Measurements from ENCODE around the gene MAG. TPM values are rescaled to one million over a fixed set of nuclear protein-coding genes. Genes with fewer than 3 reads are reported as not detected.

The MAG gene
- total RNA-seq, 1 donor from 2014 or later = not detected

DNA sequence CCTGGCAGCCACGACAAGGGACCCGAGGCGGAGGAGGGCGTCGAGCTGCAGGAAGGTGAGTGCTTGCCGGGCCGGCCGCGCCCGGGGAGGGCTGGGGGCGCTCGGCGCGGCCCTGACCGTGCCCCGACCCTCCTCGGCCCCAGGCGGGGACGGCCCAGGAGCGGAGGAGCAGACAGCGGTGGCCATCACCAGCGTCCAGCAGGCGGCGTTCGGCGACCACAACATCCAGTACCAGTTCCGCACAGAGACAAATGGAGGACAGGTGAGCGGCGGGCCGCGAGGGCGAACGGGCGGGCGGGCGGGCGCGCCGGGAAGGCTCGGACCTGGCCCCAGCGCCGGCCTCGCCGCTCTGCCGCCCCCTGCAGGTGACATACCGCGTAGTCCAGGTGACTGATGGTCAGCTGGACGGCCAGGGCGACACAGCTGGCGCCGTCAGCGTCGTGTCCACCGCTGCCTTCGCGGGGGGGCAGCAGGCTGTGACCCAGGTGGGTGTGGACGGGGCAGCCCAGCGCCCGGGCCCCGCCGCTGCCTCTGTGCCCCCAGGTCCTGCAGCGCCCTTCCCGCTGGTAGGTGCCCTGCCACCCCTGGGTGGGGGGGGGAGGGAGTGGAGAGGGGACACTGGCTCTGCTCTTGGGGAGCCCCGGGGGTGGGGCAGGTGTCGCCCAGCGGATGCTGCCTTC, 22.4 kb upstream of the MAG start:
- H3K36me3 ChIP-seq = peaks cover 42% of the 10 kb centered on the region
- peaks cover 32% of the 10 kb centered on the region for H3K4me1 ChIP-seq
- no peaks in the 10 kb centered on the region for H3K9me3 ChIP-seq
- peak overlapping the region; percentile 85 for H3K27ac ChIP-seq
- DNase-seq (peak; percentile 94), ATAC-seq (peak; percentile 76)
- TF ChIP-seq, protein P1, sequence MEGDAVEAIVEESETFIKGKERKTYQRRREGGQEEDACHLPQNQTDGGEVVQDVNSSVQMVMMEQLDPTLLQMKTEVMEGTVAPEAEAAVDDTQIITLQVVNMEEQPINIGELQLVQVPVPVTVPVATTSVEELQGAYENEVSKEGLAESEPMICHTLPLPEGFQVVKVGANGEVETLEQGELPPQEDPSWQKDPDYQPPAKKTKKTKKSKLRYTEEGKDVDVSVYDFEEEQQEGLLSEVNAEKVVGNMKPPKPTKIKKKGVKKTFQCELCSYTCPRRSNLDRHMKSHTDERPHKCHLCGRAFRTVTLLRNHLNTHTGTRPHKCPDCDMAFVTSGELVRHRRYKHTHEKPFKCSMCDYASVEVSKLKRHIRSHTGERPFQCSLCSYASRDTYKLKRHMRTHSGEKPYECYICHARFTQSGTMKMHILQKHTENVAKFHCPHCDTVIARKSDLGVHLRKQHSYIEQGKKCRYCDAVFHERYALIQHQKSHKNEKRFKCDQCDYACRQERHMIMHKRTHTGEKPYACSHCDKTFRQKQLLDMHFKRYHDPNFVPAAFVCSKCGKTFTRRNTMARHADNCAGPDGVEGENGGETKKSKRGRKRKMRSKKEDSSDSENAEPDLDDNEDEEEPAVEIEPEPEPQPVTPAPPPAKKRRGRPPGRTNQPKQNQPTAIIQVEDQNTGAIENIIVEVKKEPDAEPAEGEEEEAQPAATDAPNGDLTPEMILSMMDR (IDR thresholded peaks at IDR 0.05) = peak; percentile 82
- intact Hi-C loops (cut with DNase I) = no loop called here
- H3K4me3 ChIP-seq = peak overlapping the region; percentile 70
- H3K27me3 ChIP-seq = no peaks in the 10 kb centered on the region

DNA sequence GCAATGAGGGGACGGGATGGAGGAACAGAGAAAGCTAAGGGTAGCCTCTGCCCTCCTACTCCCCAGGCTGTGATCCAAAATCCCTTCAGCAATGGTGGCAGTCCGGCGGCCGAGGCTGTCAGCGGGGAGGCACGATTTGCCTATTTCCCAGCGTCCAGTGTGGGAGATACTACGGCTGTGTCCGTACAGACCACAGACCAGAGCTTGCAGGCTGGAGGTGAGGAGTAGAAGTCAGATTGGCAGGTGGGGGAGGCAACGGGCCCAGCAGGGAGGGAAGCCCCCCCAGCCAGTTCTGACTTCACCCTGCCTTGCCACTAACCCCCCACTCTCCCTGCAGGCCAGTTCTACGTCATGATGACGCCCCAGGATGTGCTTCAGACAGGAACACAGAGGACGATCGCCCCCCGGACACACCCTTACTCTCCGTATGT, 21.6 kb upstream of the MAG start:
- peak overlapping the region; percentile 85 for H3K27ac ChIP-seq
- ATAC-seq (no peak), DNase-seq (no peak)
- intact Hi-C loops (cut with DNase I) = no loop called here
- peaks cover 50% of the 10 kb centered on the region for H3K36me3 ChIP-seq
- TF ChIP-seq, protein P1 (IDR thresholded peaks at IDR 0.05) = no peak
- peaks cover 24% of the 10 kb centered on the region for H3K4me1 ChIP-seq
- no peak overlapping the region for H3K4me3 ChIP-seq
- H3K27me3 ChIP-seq = no peaks in the 10 kb centered on the region
- H3K9me3 ChIP-seq = no peaks in the 10 kb centered on the region

DNA sequence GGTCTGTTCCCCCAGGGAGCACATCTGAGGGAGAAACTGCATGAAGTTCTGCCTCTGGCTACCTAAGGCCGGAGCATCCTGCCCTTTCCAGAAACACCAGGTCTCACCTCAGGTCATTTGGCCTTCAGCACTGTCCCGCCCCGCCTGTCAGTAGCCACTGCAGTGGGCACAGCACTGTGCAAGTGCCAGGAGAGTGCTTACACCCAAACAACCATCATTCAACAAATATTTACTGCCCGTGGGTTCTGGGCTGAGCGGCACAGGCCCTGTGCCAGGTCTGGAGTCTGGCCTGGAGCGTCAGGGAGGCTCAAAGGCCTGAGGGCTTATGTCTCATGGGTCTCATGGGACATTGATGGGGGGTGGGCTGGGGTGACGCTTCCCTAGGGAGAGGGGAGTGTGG, 20.4 kb upstream of the MAG start:
- no peak overlapping the region for H3K4me3 ChIP-seq
- H3K4me1 ChIP-seq = peaks cover 13% of the 10 kb centered on the region
- H3K9me3 ChIP-seq = no peaks in the 10 kb centered on the region
- H3K27ac ChIP-seq = no peak overlapping the region
- H3K36me3 ChIP-seq = peaks cover 62% of the 10 kb centered on the region
- no peaks in the 10 kb centered on the region for H3K27me3 ChIP-seq
- ATAC-seq (no peak), DNase-seq (no peak)
- intact Hi-C loops (cut with DNase I) = no loop called here
- TF ChIP-seq, protein P1 (IDR thresholded peaks at IDR 0.05) = no peak

DNA sequence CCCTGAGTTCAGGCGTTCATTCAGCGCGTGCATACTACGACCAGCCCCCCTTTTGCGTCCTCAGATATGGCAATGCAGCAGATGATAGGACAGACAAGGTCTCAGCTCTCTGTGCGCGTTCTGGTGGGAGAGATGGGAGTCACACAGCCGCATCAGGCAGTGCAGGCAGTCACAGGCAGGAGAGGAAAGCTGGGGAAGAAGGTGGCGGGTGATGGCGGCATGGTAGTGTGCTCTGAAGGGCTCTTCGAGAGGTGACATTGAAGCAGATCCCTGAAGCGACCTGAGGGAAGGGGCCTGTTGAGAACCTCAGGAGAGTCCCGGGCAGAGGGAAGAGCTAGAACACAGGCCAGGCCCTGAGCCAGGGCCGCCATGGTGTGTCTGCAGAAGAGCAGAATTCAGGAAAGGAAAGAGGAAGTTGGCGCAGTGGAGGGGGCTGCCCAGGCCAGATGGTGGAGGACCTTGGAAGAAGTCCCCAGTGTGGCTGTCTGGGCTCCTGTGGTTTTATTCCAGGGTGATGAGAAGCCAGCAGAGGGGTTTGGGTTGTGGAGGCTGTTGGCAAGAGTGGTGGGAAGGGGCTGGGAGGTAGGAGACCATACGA, 19.7 kb upstream of the MAG start:
- H3K27me3 ChIP-seq = no peaks in the 10 kb centered on the region
- intact Hi-C loops (cut with DNase I) = no loop called here
- no peak for DNase-seq
- no peaks in the 10 kb centered on the region for H3K9me3 ChIP-seq
- H3K4me1 ChIP-seq = peaks cover 6% of the 10 kb centered on the region
- no peak overlapping the region for H3K27ac ChIP-seq
- H3K36me3 ChIP-seq = peaks cover 69% of the 10 kb centered on the region
- no peak for ATAC-seq
- TF ChIP-seq, protein P1 (IDR thresholded peaks at IDR 0.05) = no peak
- H3K4me3 ChIP-seq = no peak overlapping the region

DNA sequence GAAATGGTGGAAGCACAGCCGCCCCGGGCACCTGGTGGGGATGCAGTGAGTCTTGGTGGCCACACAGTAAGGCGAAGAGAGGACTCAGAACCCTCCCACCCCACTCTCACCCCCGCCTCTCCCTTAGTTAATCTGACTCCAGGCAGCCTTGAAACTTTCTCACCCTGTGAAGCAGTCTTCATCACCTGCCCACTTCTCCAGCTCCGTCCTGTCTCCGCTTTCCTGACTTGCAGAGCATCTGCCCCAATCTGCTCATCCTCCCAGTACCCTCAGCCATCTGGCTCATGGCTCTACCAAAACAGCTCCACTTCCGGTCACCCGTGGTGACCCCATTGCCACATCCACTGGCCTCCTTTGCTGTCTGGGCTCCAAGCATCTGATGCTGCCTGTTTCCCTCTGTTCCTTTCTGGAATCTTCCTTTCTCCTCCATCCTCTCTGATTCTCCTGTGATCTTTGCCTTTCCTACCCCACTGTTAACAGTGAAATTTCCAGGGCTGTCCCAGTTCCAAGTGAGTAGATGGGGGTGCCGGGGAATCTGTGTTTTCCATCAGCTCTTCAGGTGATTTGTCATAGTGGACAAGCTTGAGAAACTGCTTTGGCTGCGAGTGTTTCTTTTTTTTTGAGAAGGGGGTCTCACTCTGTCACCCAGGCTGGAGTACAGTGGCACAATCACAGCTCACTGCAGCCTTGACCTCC, 18.9 kb upstream of the MAG start:
- H3K27me3 ChIP-seq = no peaks in the 10 kb centered on the region
- H3K4me1 ChIP-seq = peaks cover 6% of the 10 kb centered on the region
- intact Hi-C loops (cut with DNase I) = no loop called here
- ATAC-seq (no peak), DNase-seq (no peak)
- TF ChIP-seq, protein P1 (IDR thresholded peaks at IDR 0.05) = no peak
- H3K4me3 ChIP-seq = no peak overlapping the region
- H3K27ac ChIP-seq = no peak overlapping the region
- H3K36me3 ChIP-seq = peaks cover 77% of the 10 kb centered on the region
- H3K9me3 ChIP-seq = no peaks in the 10 kb centered on the region

Measured in upper lobe of right lung (tissue), 1 donor.